DND-41 (cell line): ENCODE data around the gene DUSP15.

Source experiments
- ATAC-seq: fragments of 200-7000 bp; cut with Tn5 transposase; 3 replicates; pipeline ENCODE4 v1.9.1; 2021; ENCODE audit warnings: low read depth; ENCODE audit not compliant: insufficient read depth
- DNase-seq: peaks from one replicate; pipeline ENCODE4 v3.0.0-alpha.2; 2020
- H2AFZ ChIP-seq: 2 replicates; pipeline ENCODE4 v1.6.0; 2012; ENCODE audit warnings: low read depth, low read length
- H3K27ac ChIP-seq: 2 replicates; pipeline ENCODE4 v1.5.1; 2012; ENCODE audit warnings: low read length, inconsistent platforms
- H3K27me3 ChIP-seq: fragments of 200-600 bp; sonication (generic); 2 replicates; pipeline ENCODE4 v1.6.0; 2012; ENCODE audit warnings: low read length, mild to moderate bottlenecking, inconsistent platforms; ENCODE audit not compliant: insufficient read depth, poor library complexity
- H3K36me3 ChIP-seq: 2 replicates; pipeline ENCODE4 v1.5.1; 2012; ENCODE audit warnings: low read length, inconsistent platforms; ENCODE audit not compliant: insufficient read depth
- H3K4me1 ChIP-seq: 2 replicates; pipeline ENCODE4 v1.5.1; 2012; ENCODE audit warnings: mild to moderate bottlenecking, low read length; ENCODE audit not compliant: insufficient read depth
- H3K4me2 ChIP-seq: 2 replicates; pipeline ENCODE4 v1.6.0; 2012; ENCODE audit warnings: mild to moderate bottlenecking, moderate library complexity, low read length, inconsistent platforms; ENCODE audit not compliant: insufficient read depth
- H3K4me3 ChIP-seq, 2 experiments: fragments of 200-600 bp in 1 of 2; shearing (Covaris generic) in 1 of 2; 2 replicates each; pipeline ENCODE4 v1.5.1; 2012 to 2016; ENCODE audit warnings: inconsistent platforms in 2 of 2, low read length in 2 of 2, mild to moderate bottlenecking in 2 of 2, low read depth in 1 of 2, moderate library complexity in 1 of 2
- H3K79me2 ChIP-seq: 2 replicates; pipeline ENCODE4 v1.6.0; 2012; ENCODE audit warnings: low read length, inconsistent platforms; ENCODE audit not compliant: insufficient read depth
- H3K9ac ChIP-seq: 2 replicates; pipeline ENCODE4 v1.6.0; 2012; ENCODE audit warnings: low read depth, mild to moderate bottlenecking, inconsistent platforms, low read length, moderate library complexity
- H3K9me3 ChIP-seq: 2 replicates; pipeline ENCODE4 v1.5.1; 2012; ENCODE audit warnings: low read length, moderate library complexity, mild to moderate bottlenecking, inconsistent platforms; ENCODE audit not compliant: insufficient read depth, severe bottlenecking
- H4K20me1 ChIP-seq: 2 replicates; pipeline ENCODE4 v1.6.0; 2012; ENCODE audit warnings: low read length; ENCODE audit not compliant: insufficient read depth
- CTCF ChIP-seq: IDR thresholded peaks from 2 replicates; pipeline ENCODE4 v1.5.1; 2012; ENCODE audit warnings: borderline replicate concordance, low read length, moderate library complexity, mild to moderate bottlenecking; ENCODE audit not compliant: poor library complexity, severe bottlenecking; ENCODE audit errors: extremely low read depth
- EZH2 ChIP-seq: IDR thresholded peaks from 3 replicates; pipeline ENCODE4 v1.6.1; 2012; ENCODE audit warnings: borderline replicate concordance, low read depth, mild to moderate bottlenecking, moderate library complexity, low read length, inconsistent platforms; ENCODE audit not compliant: severe bottlenecking

The DUSP15 gene

GRCh38 chr20:31824125-31824485 lies 46.2 kb downstream of the DUSP15 start:
- H4K20me1 ChIP-seq, result no peaks in the 10 kb centered on the region
- no peak for ATAC-seq
- H3K4me3 ChIP-seq, result no peak overlapping the region
- no peak overlapping the region for H3K4me2 ChIP-seq
- no peak for TF ChIP-seq EZH2
- no peak for TF ChIP-seq CTCF
- peaks cover 9% of the 10 kb centered on the region for H3K4me1 ChIP-seq
- no peaks in the 10 kb centered on the region for H3K36me3 ChIP-seq
- H3K9me3 ChIP-seq, result no peaks in the 10 kb centered on the region
- H3K27ac ChIP-seq, result no peak overlapping the region
- no peak overlapping the region for H3K9ac ChIP-seq
- H3K79me2 ChIP-seq, result no peaks in the 10 kb centered on the region
- no peak for DNase-seq
- H3K27me3 ChIP-seq, result no peaks in the 10 kb centered on the region
- no peak overlapping the region for H2AFZ ChIP-seq

GRCh38 chr20:31823360-31824124 lies 46.8 kb downstream of the DUSP15 start:
- no peak overlapping the region for H3K4me2 ChIP-seq

GRCh38 chr20:31822421-31823330 lies 47.7 kb downstream of the DUSP15 start:
- Histone ChIP-seq H3K4me3 (no peak overlapping the region), H3K9ac (no peak overlapping the region), H3K9me3 (no peaks in the 10 kb centered on the region), H3K27me3 (no peaks in the 10 kb centered on the region), H3K4me1 (peaks cover 9% of the 10 kb centered on the region), H4K20me1 (no peaks in the 10 kb centered on the region), H3K36me3 (no peaks in the 10 kb centered on the region), H3K27ac (no peak overlapping the region), H3K79me2 (no peaks in the 10 kb centered on the region), H2AFZ (no peak overlapping the region; the same call in 1 of the 2 replicates), H3K4me2 (peak overlapping the region; percentile 48)
- TF ChIP-seq CTCF (peak; percentile 100), EZH2 (no peak)
- DNase-seq (peak; percentile 73), ATAC-seq (peak; percentile 91)

More at GRCh38 chr20:31823360-31824124, 46.8 kb downstream of the DUSP15 start:
- H3K36me3 ChIP-seq, result no peaks in the 10 kb centered on the region
- H2AFZ ChIP-seq, result no peak overlapping the region
- H3K79me2 ChIP-seq, result no peaks in the 10 kb centered on the region
- H3K9ac ChIP-seq, result no peak overlapping the region
- TF ChIP-seq EZH2 (no peak), CTCF (no peak)
- H3K9me3 ChIP-seq, result no peaks in the 10 kb centered on the region
- H3K4me3 ChIP-seq, result no peak overlapping the region
- no peak overlapping the region for H3K27ac ChIP-seq
- no peaks in the 10 kb centered on the region for H4K20me1 ChIP-seq
- no peak for DNase-seq
- no peaks in the 10 kb centered on the region for H3K27me3 ChIP-seq
- peaks cover 9% of the 10 kb centered on the region for H3K4me1 ChIP-seq
- no peak for ATAC-seq
